ENCODE measurements around the gene PDE1C. TPM values are rescaled to one million over a fixed set of nuclear protein-coding genes. Genes with fewer than 3 reads are reported as not detected.

The PDE1C gene
- total RNA-seq (1 to 10 TPM in 7 of 9 donors, under 1 TPM in 2; 0.33 to 9.9 (median 3.8) TPM), polyA plus RNA-seq (1 to 10 TPM; 1.1 to 2.6 (median 1.5) TPM)
- long read RNA-seq, donor 1: 0 reads
- long read RNA-seq, donor 2: 0 reads
- long read RNA-seq, donor 3: 0 reads
- long read RNA-seq, donor 4: 0 reads
- long read RNA-seq, donor 5: 0 reads
- long read RNA-seq, donor 6, partial matches to known transcripts: 0 of 1 reads
- long read RNA-seq, donor 6, other reads (novel, unspliced or antisense): 1 of 1 reads
- long read RNA-seq, donor 7: 0 reads
- long read RNA-seq, donor 8: 0 reads
- long read RNA-seq, donor 9: 0 reads
- long read RNA-seq, donor 10: 0 reads

GRCh38 chr7:32070406-32071360 lies at the start of gene PDE1C:
Gene PDE1C, minus strand, starts transcription at chr7:32070407.
- Histone ChIP-seq H3K4me3 (peak within 1 kb of the TSS in 1 of 4 donors; percentile 57), H3K9me3 (replicated peaks in 1 of 3) (no peaks in the 10 kb centered on the region), H3K27ac (no peak within 1 kb of the TSS), H3K27me3 (peaks cover 22% of the 10 kb centered on the region), H3K4me1 (replicated peaks in 1 of 2) (no peaks in the 10 kb centered on the region), H3K36me3 (replicated peaks in 1 of 2) (no peaks in the 10 kb centered on the region)
- intact Hi-C loops (cut with DNase I): no loop called here
- 0 to 3% (median 1%) methylated on average over 43 to 88 of the region's 88 CpGs for WGBS, 4 donors
- no peak for TF ChIP-seq POLR2A (IDR thresholded peaks at IDR 0.05)
- TF ChIP-seq CTCF (IDR thresholded peaks at IDR 0.05): no peak
- DNase-seq: no peak

- no peak overlapping the region for H3K4me3 ChIP-seq
- peaks cover 0 to 7% (median 0%) of the 10 kb centered on the region in 3 donors for H3K9me3 ChIP-seq (replicated peaks in 1 of 3)
- TF ChIP-seq POLR2A (IDR thresholded peaks at IDR 0.05) (no peak), CTCF (IDR thresholded peaks at IDR 0.05) (no peak)
- H3K27me3 ChIP-seq: no peaks in the 10 kb centered on the region
- H3K36me3 ChIP-seq (replicated peaks in 1 of 2): no peaks in the 10 kb centered on the region
- no peak overlapping the region for H3K27ac ChIP-seq
- no peak for DNase-seq
- H3K4me1 ChIP-seq (replicated peaks in 1 of 2): no peaks in the 10 kb centered on the region
- WGBS, 4 donors: 47 to 100% (median 66%) methylated on average over 1 to 8 of the region's 8 CpGs
- intact Hi-C loops (cut with DNase I): no loop called here
Observed at GRCh38 chr7:32119790-32120196, 49.6 kb upstream of the PDE1C start.

GRCh38 chr7:32117837-32118236 lies 47.6 kb upstream of the PDE1C start:
- H3K36me3 ChIP-seq (replicated peaks in 1 of 2): no peaks in the 10 kb centered on the region
- H3K4me1 ChIP-seq (replicated peaks in 1 of 2): no peaks in the 10 kb centered on the region
- DNase-seq: no peak
- no peaks in the 10 kb centered on the region for H3K9me3 ChIP-seq (replicated peaks in 1 of 3)
- H3K4me3 ChIP-seq: no peak overlapping the region
- TF ChIP-seq POLR2A (IDR thresholded peaks at IDR 0.05) (no peak), CTCF (IDR thresholded peaks at IDR 0.05) (no peak)
- no peak overlapping the region for H3K27ac ChIP-seq
- intact Hi-C loops (cut with DNase I): no loop called here
- H3K27me3 ChIP-seq: no peaks in the 10 kb centered on the region
- 30 to 90% (median 56%) methylated on average over 2 of the region's 2 CpGs for WGBS, 4 donors

GRCh38 chr7:32116436-32116835 lies 46.2 kb upstream of the PDE1C start:
- no peak overlapping the region for H3K27ac ChIP-seq
- H3K4me3 ChIP-seq: no peak overlapping the region
- H3K36me3 ChIP-seq (replicated peaks in 1 of 2): no peaks in the 10 kb centered on the region
- DNase-seq: no peak
- TF ChIP-seq CTCF (IDR thresholded peaks at IDR 0.05) (no peak), POLR2A (IDR thresholded peaks at IDR 0.05) (no peak)
- H3K4me1 ChIP-seq (replicated peaks in 1 of 2): no peaks in the 10 kb centered on the region
- no peaks in the 10 kb centered on the region for H3K27me3 ChIP-seq
- peaks cover 0 to 6% (median 0%) of the 10 kb centered on the region in 3 donors for H3K9me3 ChIP-seq (replicated peaks in 1 of 3)
- intact Hi-C loops (cut with DNase I): no loop called here
